Activated T-cell treated with anti-CD3 and anti-CD28 coated beads for 24 hours (primary cell): ENCODE results near the gene CTBP2.

Experiments used
- DNase-seq: peaks from one replicate; pipeline ENCODE4 v3.0.0-alpha.2; 2020; ENCODE audit warnings: low read depth

The CTBP2 gene

DNA sequence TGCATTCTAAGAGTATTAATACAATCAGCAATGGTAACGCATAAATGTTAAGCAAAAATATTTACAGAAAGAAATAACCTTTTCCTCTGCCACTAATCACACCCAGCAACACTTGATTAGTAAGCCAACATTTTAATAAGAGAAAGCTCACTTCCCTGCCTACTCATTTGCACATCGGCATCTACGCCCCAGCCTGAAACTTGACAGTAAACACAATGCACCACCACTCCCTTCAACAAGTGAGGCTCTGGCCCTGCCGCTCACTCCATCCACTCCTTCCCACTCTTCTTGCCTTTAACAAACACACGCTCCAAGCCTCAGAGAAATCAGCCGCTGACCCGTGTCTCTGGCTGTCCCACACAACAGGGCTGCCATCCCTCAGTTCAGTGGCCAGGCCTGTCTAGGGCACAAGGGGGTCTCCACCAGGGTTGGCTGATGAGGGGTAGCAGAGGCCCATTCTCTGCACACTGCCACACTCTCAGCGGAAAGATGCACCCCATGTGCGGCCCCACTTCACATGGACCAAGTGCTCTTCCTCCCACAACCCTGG is 54.6 kb downstream of the CTBP2 start:
- DNase-seq, result no peak

DNA sequence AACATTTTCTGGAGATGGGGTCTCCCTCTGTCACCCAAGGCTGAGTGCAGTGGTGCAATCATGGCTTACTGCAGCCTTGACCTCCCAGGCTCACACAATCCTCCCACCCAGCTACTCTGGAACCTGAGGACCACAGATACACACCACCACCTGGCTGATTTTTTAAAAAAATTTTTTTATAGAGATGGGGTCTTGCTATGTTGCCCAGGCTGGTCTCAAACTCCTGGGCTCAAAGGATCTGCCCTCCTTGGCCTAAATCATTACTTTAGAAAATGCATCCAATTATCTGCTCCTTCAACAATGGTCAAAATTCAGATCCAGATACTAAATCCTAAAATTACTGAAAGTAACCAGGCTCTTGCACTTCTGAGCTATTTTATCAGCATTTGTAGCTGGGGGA is 55.2 kb downstream of the CTBP2 start:
- DNase-seq, result no peak

DNA sequence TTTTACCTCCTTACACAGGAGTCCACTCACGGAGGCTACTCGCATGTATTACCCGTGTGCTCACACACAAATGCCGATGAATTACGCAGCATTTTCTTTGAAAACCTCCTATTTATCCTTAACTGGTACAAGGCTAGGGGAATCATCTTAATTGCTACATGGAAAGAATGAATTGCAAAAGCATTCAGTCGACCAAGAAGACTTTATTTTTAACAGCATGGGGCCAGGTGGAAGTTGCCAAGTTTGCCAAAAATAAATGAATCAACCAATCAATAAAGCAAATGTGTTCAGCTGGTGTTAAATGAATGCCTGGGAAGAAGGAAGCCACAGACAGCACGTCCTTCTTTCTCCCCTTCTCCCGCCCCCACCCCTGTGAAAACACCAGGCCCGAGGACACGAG is 55.8 kb downstream of the CTBP2 start:
- no peak for DNase-seq

DNA sequence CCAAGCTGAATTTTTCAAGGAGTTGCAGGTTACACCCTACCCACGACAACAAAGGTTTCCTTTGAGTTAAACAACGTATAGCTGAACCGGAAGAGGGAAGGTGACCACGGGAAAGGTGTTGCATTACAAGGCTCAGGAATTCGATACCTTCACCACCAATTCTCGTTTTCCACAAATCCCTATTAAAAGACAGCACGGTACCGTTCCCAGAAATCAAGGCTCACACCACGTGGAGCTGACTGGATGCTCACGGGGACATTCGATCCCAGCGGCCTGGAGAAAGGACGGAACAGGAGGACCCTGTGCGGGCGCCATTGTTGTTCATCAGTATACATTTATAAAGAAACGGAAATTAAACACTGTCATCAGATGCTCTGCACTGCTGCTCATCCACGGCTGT is 56.4 kb downstream of the CTBP2 start:
- no peak for DNase-seq

DNA sequence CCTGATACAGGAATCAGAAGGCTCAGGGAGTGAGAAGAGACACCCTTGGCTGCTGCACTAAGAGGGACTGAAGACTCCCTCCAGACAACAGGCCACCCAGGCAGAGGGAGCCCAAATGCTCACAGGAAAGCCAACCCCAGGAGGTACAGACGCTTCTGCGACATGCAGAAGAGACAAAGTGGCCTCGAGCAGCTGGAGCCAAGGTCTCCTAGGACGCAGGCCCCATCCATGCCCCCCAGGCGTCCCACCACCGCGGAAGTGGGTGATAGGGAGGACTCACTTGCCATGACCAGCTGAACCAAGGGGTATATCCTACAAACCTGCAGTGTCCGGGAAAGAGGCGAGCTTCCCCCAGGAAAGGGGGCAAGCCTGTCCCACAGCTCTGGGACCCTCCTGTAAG is 56.9 kb downstream of the CTBP2 start:
- no peak for DNase-seq

DNA sequence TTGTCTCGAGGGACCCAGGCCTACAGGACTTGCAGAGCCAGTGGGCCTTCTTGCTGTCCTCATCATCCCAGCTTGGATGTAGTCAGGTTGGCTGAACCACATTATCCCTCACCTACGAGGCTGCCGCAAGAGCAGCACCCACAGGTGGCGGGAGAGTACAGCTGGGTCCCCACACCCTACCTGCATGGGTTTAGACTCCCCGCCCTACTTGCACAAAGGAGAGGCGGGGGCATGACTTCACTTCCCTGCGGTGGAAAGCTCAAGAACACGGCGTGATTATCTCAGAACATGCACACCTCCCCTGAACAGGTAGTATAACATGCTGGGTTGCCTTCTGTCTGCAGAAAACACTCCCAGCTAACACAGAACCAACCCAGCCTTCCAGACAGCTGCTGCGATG is 57.5 kb downstream of the CTBP2 start:
- no peak for DNase-seq

DNA sequence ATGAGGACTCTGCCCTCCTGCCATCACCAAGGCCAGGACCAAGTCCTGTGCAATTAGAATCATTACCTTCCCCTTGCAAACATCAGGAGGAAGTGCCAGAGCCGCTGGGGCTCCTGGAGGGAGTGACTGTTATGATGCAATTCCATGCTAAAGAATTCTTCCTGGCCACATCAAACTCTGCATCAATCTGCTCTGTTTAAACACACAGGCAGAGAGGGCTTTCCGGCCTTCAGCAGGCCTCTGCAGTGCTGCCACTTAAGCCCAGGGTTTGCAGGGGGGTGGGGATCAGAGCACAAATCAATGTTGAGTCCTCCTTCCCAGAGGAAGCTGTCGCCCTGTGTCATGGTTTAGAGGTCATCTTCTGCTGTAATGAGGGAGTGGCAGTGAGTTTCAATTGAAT is 58.1 kb downstream of the CTBP2 start:
- DNase-seq, result no peak

DNA sequence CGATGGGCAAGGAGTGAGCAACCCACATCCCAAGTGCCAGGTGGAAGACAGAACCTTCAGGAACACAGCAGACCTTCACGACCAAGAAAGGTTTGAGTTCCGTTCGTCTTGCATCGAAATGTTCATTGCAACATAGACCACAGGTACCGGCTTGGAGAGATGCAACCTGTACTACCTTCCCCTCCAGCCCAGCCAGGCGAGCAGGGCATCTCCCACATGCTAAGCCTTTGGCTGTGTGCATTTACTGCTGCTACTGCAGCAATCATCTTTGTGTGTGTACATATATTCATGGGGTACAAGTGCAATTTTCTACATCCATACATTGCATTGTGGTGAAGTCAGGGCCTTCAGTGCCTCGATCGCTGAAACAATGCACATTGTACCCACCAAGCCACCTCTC is 58.8 kb downstream of the CTBP2 start:
- no peak for DNase-seq

DNA sequence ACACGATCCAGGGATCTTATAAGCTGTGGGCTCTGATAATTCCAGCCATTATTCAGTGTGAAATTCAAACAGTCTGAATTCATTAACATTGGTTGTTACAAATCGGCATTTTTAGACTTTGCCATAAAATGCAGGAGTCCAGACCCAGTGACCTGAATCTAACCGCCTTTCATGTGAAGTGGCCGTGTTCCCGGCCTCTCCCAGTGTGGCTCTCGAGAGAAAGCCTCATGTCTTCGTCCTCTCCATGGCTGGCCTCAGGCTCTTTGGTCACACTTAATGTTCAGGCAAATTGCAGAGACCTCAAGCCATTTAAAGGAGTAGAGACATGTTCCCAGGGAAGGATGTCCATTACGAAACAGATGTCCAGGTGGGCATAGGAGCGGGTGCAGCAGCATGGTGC is 59.3 kb downstream of the CTBP2 start:
- no peak for DNase-seq

DNA sequence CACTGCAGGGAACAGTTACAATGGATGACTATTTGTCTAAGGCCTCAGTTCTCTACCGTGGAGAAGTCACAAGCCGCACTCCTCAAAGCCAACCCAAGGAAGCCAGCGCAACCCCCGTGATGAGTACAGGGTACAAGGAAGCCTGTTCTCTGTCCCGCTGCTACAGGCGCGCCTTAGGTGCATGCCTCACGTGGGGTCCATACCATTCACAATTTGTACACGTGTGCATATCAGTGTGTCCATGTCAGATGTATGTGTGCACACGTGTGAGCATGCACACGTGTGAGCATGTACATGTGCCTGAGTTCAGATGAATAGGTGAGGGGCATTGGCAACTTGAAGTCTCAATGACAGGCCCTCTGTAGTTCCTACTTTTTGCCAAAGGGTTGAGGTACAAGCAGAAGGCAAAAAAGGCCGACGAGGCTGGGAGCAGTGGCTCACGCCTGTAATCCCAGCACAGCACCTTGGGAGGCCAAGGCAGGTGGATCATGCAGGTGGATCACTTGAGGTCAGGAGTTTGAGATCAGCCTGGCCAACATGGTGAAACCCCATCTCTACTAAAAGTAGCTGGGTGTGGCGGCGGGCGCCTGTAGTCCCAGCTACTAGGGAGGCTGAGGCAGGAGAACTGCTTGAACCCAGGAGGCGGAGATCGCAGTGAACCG is 62.8 kb downstream of the CTBP2 start:
- no peak for DNase-seq

DNA sequence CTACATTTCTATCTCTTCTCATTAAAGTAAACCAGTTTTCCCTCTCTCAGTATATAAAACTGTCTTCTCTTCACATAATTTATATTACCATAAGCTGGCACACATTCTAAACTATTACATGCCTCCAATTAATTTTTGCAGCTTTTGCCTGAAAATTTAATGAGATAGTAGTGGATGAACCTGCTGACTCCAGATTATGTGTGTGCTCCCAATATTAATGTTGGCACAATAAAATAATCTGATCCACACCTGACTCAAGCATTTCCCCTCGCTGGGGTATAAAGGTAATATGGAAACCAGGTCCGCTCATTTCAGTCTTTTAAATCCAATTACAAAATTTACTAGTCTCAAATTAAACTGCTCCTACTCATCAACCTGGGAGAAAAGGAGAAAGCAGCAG is 63.4 kb downstream of the CTBP2 start:
- no peak for DNase-seq

DNA sequence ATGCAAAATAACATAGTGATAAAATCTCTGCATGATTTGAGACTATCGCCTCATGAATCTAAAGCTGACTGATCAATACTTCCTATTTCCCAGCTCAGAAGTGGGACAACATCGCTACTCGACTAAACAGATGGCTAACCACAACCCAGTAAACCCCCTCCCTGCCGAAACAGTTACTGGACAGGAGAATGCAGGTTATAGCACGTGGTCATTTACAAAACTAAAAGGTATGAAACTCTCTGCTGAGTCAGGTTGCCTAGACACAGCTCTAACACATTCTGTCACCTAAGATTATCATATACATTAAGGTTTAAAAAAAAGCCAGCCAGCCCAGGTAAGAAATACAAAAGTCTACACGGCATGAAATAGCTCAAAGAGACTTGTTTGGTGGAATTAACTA is 64.0 kb downstream of the CTBP2 start:
- DNase-seq, result no peak

DNA sequence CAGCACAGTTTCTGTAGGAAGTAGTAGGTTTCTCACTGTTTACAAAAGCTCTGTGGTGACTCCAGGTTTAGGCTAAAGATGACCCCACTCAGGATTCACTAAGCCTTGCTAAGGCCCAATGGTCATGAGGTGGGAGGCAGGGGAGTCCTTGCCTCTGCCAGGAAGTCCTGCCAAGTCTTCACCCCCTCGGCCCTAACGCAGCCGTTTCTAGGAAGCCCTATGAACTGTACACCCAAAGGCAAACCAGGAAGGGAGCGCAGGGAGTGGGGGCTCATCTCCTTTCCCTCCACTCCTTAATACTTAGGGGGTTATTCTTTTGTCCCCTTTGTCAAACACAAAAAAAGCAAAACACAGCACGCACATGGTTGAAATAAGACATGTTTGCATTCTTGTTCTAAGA is 64.6 kb downstream of the CTBP2 start:
- DNase-seq, result no peak

DNA sequence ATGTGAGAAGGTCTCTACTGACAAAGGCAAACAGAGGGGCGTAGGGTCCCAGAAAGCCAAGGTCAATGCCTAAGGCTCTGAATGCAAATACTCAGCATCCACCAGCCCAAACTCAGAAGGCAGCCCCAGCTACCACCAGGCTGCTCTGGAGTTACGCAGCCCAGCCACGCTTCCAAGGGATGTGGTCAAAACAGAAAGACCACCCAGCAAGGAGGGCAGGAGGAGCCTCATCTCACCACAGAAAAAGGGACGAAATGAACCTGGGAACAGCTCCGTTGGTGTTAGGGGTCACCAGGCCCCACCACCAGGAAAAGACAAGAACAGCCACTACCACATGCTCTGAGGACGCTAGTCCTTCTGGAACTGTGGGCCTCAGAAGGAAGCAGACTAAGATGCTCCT is 65.1 kb downstream of the CTBP2 start:
- DNase-seq, result no peak

DNA sequence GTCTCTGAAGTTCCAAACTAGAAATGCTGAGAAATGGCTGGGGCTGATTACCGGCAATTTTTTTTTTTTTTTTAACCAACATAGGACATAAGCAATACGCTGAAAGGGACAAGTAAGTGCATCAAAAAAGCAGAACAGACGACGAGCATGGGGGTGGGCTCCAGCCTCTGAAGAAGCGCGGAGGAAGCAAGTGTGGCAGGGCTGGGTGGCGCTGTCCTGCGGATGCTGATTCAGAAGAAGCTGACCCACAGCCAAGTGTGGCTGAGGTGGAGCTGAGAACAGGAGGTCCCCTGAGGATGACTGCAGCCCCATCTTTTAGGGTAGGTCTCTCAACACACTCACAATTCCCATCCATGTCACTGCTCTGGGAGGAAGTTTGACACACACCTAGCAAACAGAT is 65.6 kb downstream of the CTBP2 start:
- no peak for DNase-seq

DNA sequence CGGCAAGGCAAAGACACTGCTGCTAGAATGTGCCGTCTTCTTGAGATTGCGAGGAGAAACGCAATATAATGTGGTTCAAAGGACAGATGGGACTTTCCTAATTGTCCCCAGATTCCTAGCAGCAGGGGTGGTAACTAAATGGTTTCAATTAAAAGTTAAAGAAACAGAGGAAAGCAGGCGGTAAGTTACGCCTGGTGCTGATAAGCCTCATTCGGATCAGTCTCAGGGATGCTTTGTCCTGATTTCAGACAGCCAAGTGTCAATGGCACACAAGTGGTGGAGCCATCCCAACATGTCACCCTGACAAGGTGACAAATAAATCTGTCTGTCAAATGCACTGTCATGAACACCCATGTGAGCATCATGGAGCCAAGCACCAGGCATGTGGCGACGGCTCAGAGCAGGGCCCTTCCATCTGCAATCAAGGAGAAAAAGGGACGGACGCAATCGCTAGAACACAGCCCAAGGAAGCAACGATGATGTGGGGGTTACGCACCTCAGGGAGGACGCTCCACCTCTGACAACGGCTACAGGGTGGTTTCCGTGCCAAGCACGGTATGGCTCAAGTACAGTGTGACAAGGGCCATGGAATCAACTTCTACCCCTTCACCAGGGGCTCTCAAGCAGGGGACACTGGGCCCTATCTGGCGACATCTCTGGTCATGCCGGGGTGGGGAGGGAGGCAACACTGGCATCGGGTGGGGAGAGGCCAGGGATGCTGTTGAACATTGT is 66.2 kb downstream of the CTBP2 start:
- no peak for DNase-seq

DNA sequence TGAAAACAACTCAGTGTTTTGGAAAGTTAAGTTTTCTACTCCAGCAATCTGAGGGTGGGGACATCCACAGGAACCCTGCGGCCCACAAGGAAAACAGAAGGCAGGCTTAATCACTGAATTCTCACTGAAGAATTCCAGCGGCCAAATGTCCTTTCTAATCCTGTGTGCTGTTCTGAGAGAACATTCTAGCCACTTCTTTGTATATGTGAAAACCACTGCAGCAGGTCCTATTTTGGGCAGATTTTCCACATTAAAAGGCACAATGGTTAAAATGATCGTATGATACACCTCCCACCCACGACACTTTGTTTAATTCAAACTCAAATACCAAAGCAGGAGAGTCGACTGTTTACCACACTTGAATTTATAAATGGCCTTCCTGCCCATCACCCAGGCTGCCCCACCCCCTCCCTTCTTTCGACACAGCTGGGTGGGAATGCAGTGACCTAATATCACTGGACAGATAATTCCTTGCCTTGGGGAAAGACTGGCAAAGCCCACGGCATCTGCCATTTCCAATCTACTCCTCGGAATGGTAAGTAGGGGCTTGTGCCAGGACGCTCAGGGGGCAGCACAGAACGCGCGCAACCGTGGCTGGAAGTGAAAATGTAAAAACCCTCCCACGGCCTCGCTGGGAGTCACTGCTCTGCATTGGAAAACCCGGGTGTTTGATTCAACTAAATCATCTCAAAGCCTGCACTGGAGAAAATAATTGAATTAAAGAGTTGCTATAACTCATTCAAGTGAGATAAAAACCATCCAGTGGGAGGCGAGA is 67.0 kb downstream of the CTBP2 start:
- DNase-seq, result no peak

DNA sequence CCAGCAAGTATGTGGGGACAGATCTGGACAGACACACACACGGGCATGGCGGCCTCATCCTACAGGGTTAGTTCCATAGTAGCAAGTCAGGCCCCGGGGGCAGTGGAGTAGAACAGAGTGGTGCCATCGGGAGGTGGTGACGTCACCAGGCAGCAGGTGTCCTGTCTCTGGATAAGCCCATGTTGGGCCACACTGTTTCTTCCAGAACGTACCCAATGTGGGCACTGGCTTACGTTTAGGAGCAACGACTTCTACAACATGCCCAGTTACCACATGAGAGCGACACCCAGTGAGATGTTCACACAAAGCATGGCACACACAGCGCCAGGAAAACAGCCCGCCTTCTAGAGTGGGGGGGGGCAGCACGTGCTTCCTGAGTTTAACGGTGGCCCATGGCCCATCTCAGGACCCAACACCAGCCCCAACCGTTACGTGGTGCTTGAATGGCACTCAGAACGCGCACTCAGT is 67.8 kb downstream of the CTBP2 start:
- no peak for DNase-seq

DNA sequence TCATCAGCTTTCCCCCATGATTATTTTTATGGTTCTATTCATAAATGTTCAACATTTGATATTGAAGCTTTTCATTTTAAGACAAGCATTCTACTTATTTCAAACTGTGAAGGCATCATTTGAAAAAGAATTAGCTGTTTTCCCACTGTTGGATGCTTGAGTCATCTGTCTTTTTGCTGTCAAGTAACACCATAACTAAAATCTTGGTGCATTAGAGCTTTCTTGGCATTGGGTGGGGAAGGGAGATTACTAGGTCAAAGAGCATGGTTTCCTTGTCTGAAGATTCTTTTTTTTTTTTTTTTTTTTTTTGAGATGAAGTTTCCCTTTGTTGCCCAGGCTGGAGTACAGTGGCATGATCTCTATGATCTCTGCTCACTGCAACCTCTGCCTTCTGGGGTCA is 68.5 kb downstream of the CTBP2 start:
- DNase-seq, result no peak

DNA sequence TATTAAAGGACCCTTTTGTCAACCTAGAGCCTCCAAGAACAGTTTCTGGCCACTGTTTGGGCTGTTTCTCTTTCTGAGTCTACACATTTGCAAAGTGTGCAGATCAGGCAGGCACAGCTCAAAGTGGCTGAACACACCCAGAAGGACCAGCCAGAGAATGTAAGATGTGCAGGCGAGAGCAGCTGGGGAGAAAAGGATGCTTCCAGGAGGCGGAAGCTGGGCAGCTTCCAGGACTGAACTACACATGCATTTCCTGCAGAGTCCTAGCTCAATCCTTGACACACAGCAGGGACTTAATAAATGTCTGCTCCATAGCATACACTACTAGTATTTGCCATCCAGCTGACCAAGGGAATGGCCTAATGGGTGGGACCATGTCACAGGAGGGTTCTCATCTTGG is 70.9 kb downstream of the CTBP2 start:
- DNase-seq, result no peak

DNA sequence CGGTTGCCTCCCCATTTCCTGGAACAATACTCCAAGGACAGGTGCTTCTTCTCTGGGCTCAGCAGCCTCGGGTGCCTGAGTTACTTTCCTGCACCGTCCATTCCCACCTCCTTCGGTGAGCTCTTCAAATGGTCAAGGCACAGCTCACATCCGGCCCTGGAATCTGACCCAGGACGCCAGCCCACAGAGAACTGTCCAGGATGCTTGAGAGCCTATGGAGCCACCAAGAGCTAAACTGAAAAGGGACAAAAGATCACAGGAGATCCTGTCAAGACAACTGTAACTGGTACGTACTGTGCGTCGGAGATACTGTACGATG is 72.5 kb downstream of the CTBP2 start:
- no peak for DNase-seq

DNA sequence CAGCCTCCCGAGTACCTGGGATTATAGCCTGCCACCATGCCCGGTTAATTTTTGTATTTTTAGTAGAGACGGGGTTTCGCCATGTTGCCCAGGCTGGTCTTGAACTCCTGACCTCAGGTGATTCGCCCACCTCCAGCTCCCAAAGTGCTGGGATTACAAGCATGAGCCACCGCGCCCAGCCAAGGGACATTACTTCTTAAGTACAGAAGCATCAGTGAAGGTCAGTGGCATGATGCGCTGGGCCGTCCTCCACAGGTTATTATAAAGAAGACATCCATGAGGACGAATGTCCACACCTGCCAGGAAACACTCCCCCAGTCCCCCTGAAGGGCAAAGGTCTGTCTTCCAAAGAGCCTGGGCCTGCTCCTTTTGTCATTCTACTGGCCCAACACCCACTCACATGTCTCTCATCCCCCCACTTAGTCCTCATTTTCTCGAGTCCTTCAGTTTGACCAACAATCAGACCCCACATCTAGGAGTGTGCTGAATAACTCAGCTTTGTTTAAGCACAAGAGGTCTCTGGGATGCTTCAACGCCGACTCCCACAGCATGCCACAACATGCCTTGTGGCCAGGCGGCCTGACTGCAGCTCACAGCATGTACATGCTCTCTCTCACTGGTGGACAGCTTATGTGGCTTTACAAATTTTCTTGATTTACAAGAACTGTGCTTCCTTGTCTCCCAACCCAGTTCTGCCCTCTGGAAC is 73.0 kb downstream of the CTBP2 start:
- DNase-seq, result no peak

DNA sequence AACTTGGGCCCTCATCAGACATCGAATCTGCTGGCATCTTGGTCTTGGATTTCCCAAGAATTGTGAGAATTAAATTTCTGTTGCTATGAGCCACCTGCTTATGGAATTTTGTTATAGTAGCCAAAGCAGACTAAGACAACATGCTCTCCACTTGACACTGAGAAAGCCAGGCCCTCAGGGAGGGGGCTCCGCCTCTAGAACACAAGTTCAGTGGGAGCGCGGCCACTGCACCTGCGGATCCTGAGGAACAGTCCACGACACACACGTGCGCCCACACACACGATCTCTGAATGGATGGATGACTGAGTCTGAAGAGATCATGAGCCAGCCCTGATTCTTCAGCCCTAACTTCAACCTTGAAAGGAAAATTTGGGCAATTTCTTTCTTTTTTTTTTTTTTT is 73.7 kb downstream of the CTBP2 start:
- DNase-seq, result no peak
